T1000 (cell line): Measurements from ENCODE around the gene SPINK2.

ENCODE experiments used
- DNase-seq: peaks from one replicate; lab custom pipeline; 2025; ENCODE audit warnings: mixed read lengths; lab: John Stamatoyannopoulos, UW

Gene SPINK2

GRCh38 chr4:56821381-56822243, at the start of gene SPINK2:
TSS of gene SPINK2 (minus strand) at chr4:56821701. CDS start at chr4:56821662, 39 bp downstream.
- no peak for DNase-seq

- DNase-seq = no peak
Measured at GRCh38 chr4:56870946-56871345, 49.4 kb upstream of the SPINK2 start.

GRCh38 chr4:56863441-56864139, 42.1 kb upstream of the SPINK2 start:
- DNase-seq = no peak

- no peak for DNase-seq
Measured at GRCh38 chr4:56861360-56861759, 39.9 kb upstream of the SPINK2 start.

GRCh38 chr4:56860781-56861180, 39.3 kb upstream of the SPINK2 start:
- no peak for DNase-seq

GRCh38 chr4:56859841-56860240, 38.3 kb upstream of the SPINK2 start:
- no peak for DNase-seq

- DNase-seq = no peak
Measured at GRCh38 chr4:56857601-56858309, 36.3 kb upstream of the SPINK2 start.

- no peak for DNase-seq
Measured at GRCh38 chr4:56856656-56857055, 35.2 kb upstream of the SPINK2 start.

GRCh38 chr4:56850910-56851309, 29.4 kb upstream of the SPINK2 start:
- DNase-seq = no peak

GRCh38 chr4:56844802-56845580, 23.5 kb upstream of the SPINK2 start:
- no peak for DNase-seq

- DNase-seq = no peak
Measured at GRCh38 chr4:56843421-56843899, 22.0 kb upstream of the SPINK2 start.

GRCh38 chr4:56840559-56840958, 19.1 kb upstream of the SPINK2 start:
- DNase-seq = no peak

GRCh38 chr4:56828784-56829535, 7.5 kb upstream of the SPINK2 start:
- no peak for DNase-seq

GRCh38 chr4:56823933-56824600, 2.6 kb upstream of the SPINK2 start:
- DNase-seq = no peak

- DNase-seq = no peak
Measured at GRCh38 chr4:56818797-56819196, 2.7 kb downstream of the SPINK2 start.

- DNase-seq = no peak
Measured at GRCh38 chr4:56817840-56818491, 3.5 kb downstream of the SPINK2 start.

- no peak for DNase-seq
Measured at GRCh38 chr4:56806666-56807065, 14.8 kb downstream of the SPINK2 start.

GRCh38 chr4:56804551-56804950, 16.9 kb downstream of the SPINK2 start:
- DNase-seq = no peak

GRCh38 chr4:56803471-56803870, 18.0 kb downstream of the SPINK2 start:
- DNase-seq = no peak
